ENCODE data around the gene PRR22.

Gene PRR22

DNA sequence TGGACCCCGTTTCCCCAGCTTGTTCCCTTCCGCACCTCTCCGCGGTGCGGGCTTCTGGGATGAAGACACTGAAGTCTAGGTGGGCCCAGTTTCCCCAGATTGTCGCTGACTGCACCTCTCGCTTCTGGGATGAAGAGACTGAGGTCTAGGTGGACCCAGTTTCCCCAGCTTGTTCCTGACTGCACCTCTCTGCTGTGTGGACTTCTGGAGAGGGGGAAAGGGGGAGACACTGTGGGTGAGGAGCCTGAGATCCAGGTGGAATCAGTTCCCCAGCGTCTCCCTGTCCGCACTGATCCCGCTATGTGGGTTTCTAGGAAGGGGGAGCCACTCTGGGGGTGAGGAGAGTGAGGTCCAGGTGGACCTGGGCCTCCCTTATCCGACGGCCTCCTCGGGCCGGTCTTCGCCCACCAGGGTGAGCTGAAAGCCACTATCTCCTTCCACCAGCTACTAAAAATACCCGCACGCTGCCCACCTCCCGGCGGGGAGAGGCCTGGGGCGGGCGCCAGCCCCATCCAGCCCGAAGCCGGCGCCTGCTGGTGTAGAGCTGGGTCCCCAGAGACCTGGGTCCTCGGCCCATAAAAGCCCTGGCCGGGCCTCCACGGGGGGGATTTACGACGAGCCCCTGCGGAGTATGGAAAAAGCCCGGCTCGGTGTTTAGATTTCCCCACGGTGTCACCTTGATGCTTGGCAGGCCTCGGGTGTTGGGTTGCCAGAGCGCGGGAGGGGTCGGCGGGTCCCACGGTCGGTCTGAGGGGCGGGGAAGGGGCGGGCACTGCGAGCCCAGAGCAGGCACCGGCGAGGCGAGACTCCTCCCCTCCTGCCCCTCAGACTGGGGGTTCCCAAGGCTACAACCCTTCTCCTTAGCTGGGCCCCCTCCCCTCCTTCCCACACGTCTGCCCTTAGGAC, 44.4 kb upstream of the PRR22 start:
- Histone ChIP-seq H3K4me3 (ENCODE audit: low read length) (peak overlapping the region; percentile 83), H2AK5ac (ENCODE audit: low read length) (peak overlapping the region; percentile 58), H3K36me3 (ENCODE audit: control insufficient read depth, insufficient read depth, low read length) (no peaks in the 10 kb centered on the region), H3K79me2 (ENCODE audit: control insufficient read depth, insufficient read depth, low read length) (no peaks in the 10 kb centered on the region), H3K18ac (ENCODE audit: low read length) (peak overlapping the region; percentile 10), H3K27ac (ENCODE audit: low read depth, low read length) (peak overlapping the region; percentile 31), H3K4me2 (ENCODE audit: low read length) (peak overlapping the region; percentile 98), H3K27me3 (ENCODE audit: insufficient read depth, low read length, poor library complexity) (no peaks in the 10 kb centered on the region), H3K9ac (ENCODE audit: low read length) (peak overlapping the region; percentile 98), H2BK5ac (ENCODE audit: low read length) (peak overlapping the region; percentile 54), H4K5ac (ENCODE audit: low read length) (peak overlapping the region; percentile 5), H3K56ac (ENCODE audit: low read length) (peak overlapping the region; percentile 88), H3K4me1 (ENCODE audit: control insufficient read depth, low read depth, low read length) (peaks cover 3% of the 10 kb centered on the region), H3K23ac (ENCODE audit: low read length) (peak overlapping the region; percentile 89), H2BK15ac (replicated peaks; ENCODE audit: low read depth) (no peak overlapping the region), H4K8ac (ENCODE audit: low read depth, low read length) (no peak overlapping the region), H3K4ac (ENCODE audit: low read depth, low read length) (peak overlapping the region; percentile 62), H3K79me1 (ENCODE audit: low read length) (no peaks in the 10 kb centered on the region), H2BK120ac (ENCODE audit: low read depth, low read length) (no peak overlapping the region)
- WGBS (ENCODE audit: extremely low coverage, insufficient coverage, low lambda C conversion rate) = no CpG with 5 or more reads among the region's 47 CpGs
- peak; percentile 62 for DNase-seq

DNA sequence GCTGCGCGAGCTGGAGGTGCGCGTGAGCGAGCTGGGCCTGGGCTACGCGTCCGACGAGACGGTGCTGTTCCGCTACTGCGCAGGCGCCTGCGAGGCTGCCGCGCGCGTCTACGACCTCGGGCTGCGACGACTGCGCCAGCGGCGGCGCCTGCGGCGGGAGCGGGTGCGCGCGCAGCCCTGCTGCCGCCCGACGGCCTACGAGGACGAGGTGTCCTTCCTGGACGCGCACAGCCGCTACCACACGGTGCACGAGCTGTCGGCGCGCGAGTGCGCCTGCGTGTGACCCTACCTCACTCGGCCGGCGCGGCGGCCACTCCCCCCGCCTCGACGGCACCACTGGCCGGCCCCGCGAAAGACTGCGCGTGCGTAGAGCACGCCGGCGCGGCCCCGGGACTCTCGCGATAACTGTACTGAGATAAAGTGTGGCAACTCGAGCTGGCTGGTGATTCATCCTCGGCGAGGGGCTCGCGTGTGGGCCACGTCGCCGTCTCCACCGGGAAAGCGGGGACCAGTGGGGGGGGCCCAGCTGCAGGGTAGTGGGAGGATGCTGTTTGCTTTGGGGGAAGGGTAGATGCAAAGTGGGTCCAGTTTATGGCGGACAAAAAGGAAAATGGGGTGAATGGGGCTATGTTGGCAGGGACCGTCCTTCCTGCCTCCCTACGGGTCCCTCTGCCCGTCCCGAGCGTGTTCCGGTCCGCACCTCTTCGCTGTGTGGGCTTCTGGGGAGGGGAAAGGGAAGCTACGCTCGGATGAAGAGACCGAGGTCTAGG, 43.5 kb upstream of the PRR22 start:
- Histone ChIP-seq H2BK15ac (replicated peaks; ENCODE audit: low read depth) (no peak overlapping the region), H3K9ac (ENCODE audit: low read length) (peak overlapping the region; percentile 98), H3K27me3 (ENCODE audit: insufficient read depth, low read length, poor library complexity) (no peaks in the 10 kb centered on the region), H3K4me3 (ENCODE audit: low read length) (peak overlapping the region; percentile 83), H3K79me2 (ENCODE audit: control insufficient read depth, insufficient read depth, low read length) (no peaks in the 10 kb centered on the region), H3K23ac (ENCODE audit: low read length) (peak overlapping the region; percentile 89), H3K79me1 (ENCODE audit: low read length) (no peaks in the 10 kb centered on the region), H2BK5ac (ENCODE audit: low read length) (peak overlapping the region; percentile 54), H3K4ac (ENCODE audit: low read depth, low read length) (peak overlapping the region; percentile 62), H2AK5ac (ENCODE audit: low read length) (no peak overlapping the region), H3K56ac (ENCODE audit: low read length) (peak overlapping the region; percentile 96), H3K18ac (ENCODE audit: low read length) (peak overlapping the region; percentile 10), H2BK120ac (ENCODE audit: low read depth, low read length) (no peak overlapping the region), H4K8ac (ENCODE audit: low read depth, low read length) (no peak overlapping the region), H3K4me2 (ENCODE audit: low read length) (peak overlapping the region; percentile 98), H3K36me3 (ENCODE audit: control insufficient read depth, insufficient read depth, low read length) (no peaks in the 10 kb centered on the region), H3K27ac (ENCODE audit: low read depth, low read length) (peak overlapping the region; percentile 59), H4K5ac (ENCODE audit: low read length) (peak overlapping the region; percentile 5), H3K4me1 (ENCODE audit: control insufficient read depth, low read depth, low read length) (peaks cover 3% of the 10 kb centered on the region)
- WGBS (ENCODE audit: extremely low coverage, insufficient coverage, low lambda C conversion rate) = no CpG with 5 or more reads among the region's 91 CpGs
- DNase-seq = peak; percentile 96

DNA sequence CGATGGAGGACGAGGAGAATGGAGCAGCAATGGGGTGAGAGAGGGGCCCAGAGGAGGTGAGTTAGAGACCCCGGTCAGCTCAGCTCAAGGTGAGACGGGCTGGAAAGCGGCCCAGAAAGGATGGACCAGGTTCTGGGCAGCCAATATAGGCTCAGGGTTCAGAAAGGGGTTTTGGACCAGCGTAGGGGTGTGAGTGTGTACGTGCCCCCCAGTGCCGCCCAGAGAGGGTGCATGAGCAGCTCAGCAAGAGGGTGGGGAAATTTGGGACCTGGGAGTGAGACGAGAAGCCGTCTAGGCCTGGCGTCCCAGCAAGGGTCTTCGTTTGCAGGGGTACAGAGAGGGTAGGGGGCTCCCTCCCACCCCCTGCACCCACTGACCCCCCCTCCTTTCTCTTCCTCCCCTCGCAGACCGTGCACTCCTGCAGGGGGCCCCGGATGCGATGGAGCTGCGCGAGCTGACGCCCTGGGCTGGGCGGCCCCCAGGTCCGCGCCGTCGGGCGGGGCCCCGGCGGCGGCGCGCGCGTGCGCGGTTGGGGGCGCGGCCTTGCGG, 42.9 kb upstream of the PRR22 start:
- WGBS (ENCODE audit: extremely low coverage, insufficient coverage, low lambda C conversion rate) = no CpG with 5 or more reads among the region's 37 CpGs

DNA sequence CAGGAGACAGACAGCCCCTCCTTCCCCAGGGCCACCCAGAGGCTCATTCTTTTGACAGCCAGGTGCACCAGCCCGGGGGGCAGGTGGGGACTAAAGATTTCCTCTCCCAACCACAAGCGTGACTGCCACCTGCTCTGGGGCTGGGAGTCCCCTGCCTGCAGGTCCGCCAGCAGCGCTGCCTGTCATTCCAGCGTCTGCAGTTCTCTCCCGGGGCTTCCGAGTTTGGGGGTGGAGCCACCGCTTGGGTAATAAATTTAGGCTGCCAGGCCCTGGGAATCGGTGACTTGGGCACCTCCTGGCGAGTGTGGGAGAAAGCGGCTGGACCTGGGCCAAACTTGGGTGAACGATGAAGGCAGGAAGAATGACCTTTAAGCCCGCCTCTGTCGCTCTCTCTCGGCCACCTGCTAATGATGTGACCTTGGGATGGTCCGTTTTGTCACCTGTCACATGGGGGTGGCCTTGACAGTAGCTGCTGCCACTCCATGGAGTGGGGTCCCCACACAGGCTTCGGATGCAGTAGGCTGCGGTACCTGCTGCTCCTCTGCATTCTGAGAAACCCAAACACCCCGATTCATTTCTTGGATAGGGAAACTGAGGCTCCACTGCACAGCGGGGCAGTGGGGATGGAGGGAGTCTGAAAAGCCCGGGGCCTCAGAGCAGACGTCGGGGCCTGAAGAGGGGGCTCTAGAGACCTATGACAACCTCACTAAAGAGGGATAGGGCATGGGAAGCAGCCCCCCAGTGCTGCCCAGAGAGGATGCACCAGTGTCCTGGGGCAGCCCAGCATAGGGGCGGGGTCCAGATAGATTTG, 42.2 kb upstream of the PRR22 start:
- Histone ChIP-seq H2BK120ac (ENCODE audit: low read depth, low read length) (no peak overlapping the region), H3K27me3 (ENCODE audit: insufficient read depth, low read length, poor library complexity) (no peaks in the 10 kb centered on the region), H2AK5ac (ENCODE audit: low read length) (no peak overlapping the region), H3K9ac (ENCODE audit: low read length) (no peak overlapping the region), H4K8ac (ENCODE audit: low read depth, low read length) (no peak overlapping the region), H3K4me2 (ENCODE audit: low read length) (no peak overlapping the region), H4K5ac (ENCODE audit: low read length) (no peak overlapping the region), H3K36me3 (ENCODE audit: control insufficient read depth, insufficient read depth, low read length) (no peaks in the 10 kb centered on the region), H2BK5ac (ENCODE audit: low read length) (no peak overlapping the region), H3K23ac (ENCODE audit: low read length) (no peak overlapping the region), H3K4ac (ENCODE audit: low read depth, low read length) (no peak overlapping the region), H3K79me1 (ENCODE audit: low read length) (no peaks in the 10 kb centered on the region), H3K27ac (ENCODE audit: low read depth, low read length) (no peak overlapping the region), H2BK15ac (replicated peaks; ENCODE audit: low read depth) (no peak overlapping the region), H3K56ac (ENCODE audit: low read length) (no peak overlapping the region), H3K18ac (ENCODE audit: low read length) (no peak overlapping the region), H3K79me2 (ENCODE audit: control insufficient read depth, insufficient read depth, low read length) (no peaks in the 10 kb centered on the region), H3K4me3 (ENCODE audit: low read length) (no peak overlapping the region), H3K4me1 (ENCODE audit: control insufficient read depth, low read depth, low read length) (peaks cover 3% of the 10 kb centered on the region)
- peak; percentile 76 for DNase-seq
- WGBS (ENCODE audit: extremely low coverage, insufficient coverage, low lambda C conversion rate) = no CpG with 5 or more reads among the region's 24 CpGs

More for the DNA sequence above, 42.9 kb upstream of the PRR22 start:
- Histone ChIP-seq H3K4me1 (ENCODE audit: control insufficient read depth, low read depth, low read length) (peaks cover 3% of the 10 kb centered on the region), H2BK15ac (replicated peaks; ENCODE audit: low read depth) (no peak overlapping the region), H3K79me1 (ENCODE audit: low read length) (no peaks in the 10 kb centered on the region), H4K8ac (ENCODE audit: low read depth, low read length) (no peak overlapping the region), H3K23ac (ENCODE audit: low read length) (no peak overlapping the region), H3K36me3 (ENCODE audit: control insufficient read depth, insufficient read depth, low read length) (no peaks in the 10 kb centered on the region), H3K56ac (ENCODE audit: low read length) (peak overlapping the region; percentile 96), H2AK5ac (ENCODE audit: low read length) (no peak overlapping the region), H3K4me2 (ENCODE audit: low read length) (no peak overlapping the region), H3K79me2 (ENCODE audit: control insufficient read depth, insufficient read depth, low read length) (no peaks in the 10 kb centered on the region), H4K5ac (ENCODE audit: low read length) (no peak overlapping the region), H3K27ac (ENCODE audit: low read depth, low read length) (no peak overlapping the region), H3K4me3 (ENCODE audit: low read length) (no peak overlapping the region), H3K27me3 (ENCODE audit: insufficient read depth, low read length, poor library complexity) (no peaks in the 10 kb centered on the region), H2BK5ac (ENCODE audit: low read length) (no peak overlapping the region), H3K9ac (ENCODE audit: low read length) (peak overlapping the region; percentile 98), H3K18ac (ENCODE audit: low read length) (no peak overlapping the region), H3K4ac (ENCODE audit: low read depth, low read length) (peak overlapping the region; percentile 41), H2BK120ac (ENCODE audit: low read depth, low read length) (no peak overlapping the region)
- DNase-seq = no peak

GRCh38 chr19:5825178-5825577, 40.6 kb upstream of the PRR22 start:
- Histone ChIP-seq H3K27me3 (ENCODE audit: insufficient read depth, low read length, poor library complexity) (no peaks in the 10 kb centered on the region), H3K27ac (ENCODE audit: low read depth, low read length) (no peak overlapping the region), H3K36me3 (ENCODE audit: control insufficient read depth, insufficient read depth, low read length) (no peaks in the 10 kb centered on the region), H3K4ac (ENCODE audit: low read depth, low read length) (no peak overlapping the region), H3K4me2 (ENCODE audit: low read length) (no peak overlapping the region), H3K18ac (ENCODE audit: low read length) (no peak overlapping the region), H2BK15ac (replicated peaks; ENCODE audit: low read depth) (no peak overlapping the region), H3K56ac (ENCODE audit: low read length) (no peak overlapping the region), H3K9ac (ENCODE audit: low read length) (no peak overlapping the region), H4K8ac (ENCODE audit: low read depth, low read length) (no peak overlapping the region), H3K79me1 (ENCODE audit: low read length) (no peaks in the 10 kb centered on the region), H2BK5ac (ENCODE audit: low read length) (no peak overlapping the region), H3K23ac (ENCODE audit: low read length) (no peak overlapping the region), H3K4me3 (ENCODE audit: low read length) (no peak overlapping the region), H3K4me1 (ENCODE audit: control insufficient read depth, low read depth, low read length) (peaks cover 3% of the 10 kb centered on the region), H4K5ac (ENCODE audit: low read length) (no peak overlapping the region), H3K79me2 (ENCODE audit: control insufficient read depth, insufficient read depth, low read length) (no peaks in the 10 kb centered on the region), H2BK120ac (ENCODE audit: low read depth, low read length) (no peak overlapping the region), H2AK5ac (ENCODE audit: low read length) (no peak overlapping the region)
- DNase-seq = no peak
- WGBS (ENCODE audit: extremely low coverage, insufficient coverage, low lambda C conversion rate) = no CpG with 5 or more reads among the region's 21 CpGs
